ENCODE data around the gene SGSM1.

Gene SGSM1

GRCh38 chr22:24831687-24832086 is 25.7 kb downstream of the SGSM1 start (continued):
- TF ChIP-seq ZNF518A (tag by site-specific recombination; conservative IDR thresholded peaks at IDR 0.05; ENCODE audit: low read depth) (no peak), ZNF362 (tag by site-specific recombination; IDR thresholded peaks at IDR 0.05) (no peak), TRIM28 (IDR thresholded peaks at IDR 0.05; ENCODE audit: borderline replicate concordance, low read length) (no peak)

GRCh38 chr22:24833881-24834495 is 28.0 kb downstream of the SGSM1 start:
- H3K4me1 ChIP-seq (ENCODE audit: control insufficient read depth, insufficient read depth, low read length): no peaks in the 10 kb centered on the region
- ChIA-PET CTCF (interaction anchor here (0.6 to 1.4 kb wide), 12 partner anchors 10 to 1582 kb away, joined by 3 to 9 read pairs (median 4); no protein-coding TSS in a partner anchor), POLR2A (no interaction called here)
- no peak overlapping the region for H3K27ac ChIP-seq (ENCODE audit: extremely low read depth, low read depth, low read length)
- no peaks in the 10 kb centered on the region for H3K9me3 ChIP-seq (ENCODE audit: control insufficient read depth, insufficient read depth, low read depth, low read length)
- H3K4me3 ChIP-seq (ENCODE audit: low read depth, low read length): no peak overlapping the region
- TF ChIP-seq ZNF157 (tag by site-specific recombination; IDR thresholded peaks at IDR 0.05) (no peak), ZNF350 (tag by site-specific recombination; IDR thresholded peaks at IDR 0.05) (no peak), SP3 (tag by site-specific recombination; IDR thresholded peaks at IDR 0.05) (no peak), PRDM2 (tag by site-specific recombination; IDR thresholded peaks at IDR 0.05; ENCODE audit: borderline replicate concordance) (no peak), ZBTB17 (tag by site-specific recombination; IDR thresholded peaks at IDR 0.05) (no peak), ZNF18 (tag by site-specific recombination; IDR thresholded peaks at IDR 0.05) (no peak), CTCF (tag by site-specific recombination; IDR thresholded peaks at IDR 0.05) (no peak), ZFP3 (tag by site-specific recombination; IDR thresholded peaks at IDR 0.05; ENCODE audit: low read depth) (no peak), ZNF341 (tag by site-specific recombination; IDR thresholded peaks at IDR 0.05; ENCODE audit: low read depth) (no peak), ZSCAN18 (tag by site-specific recombination; IDR thresholded peaks at IDR 0.05) (no peak), ZNF626 (tag by site-specific recombination; IDR thresholded peaks at IDR 0.05) (no peak), ZNF843 (tag by site-specific recombination; IDR thresholded peaks at IDR 0.05) (no peak), ZNF704 (tag by site-specific recombination; IDR thresholded peaks at IDR 0.05) (no peak)
- no peaks in the 10 kb centered on the region; a peak in 1 of 3 replicates for H3K36me3 ChIP-seq (ENCODE audit: control insufficient read depth in 2 of 2, insufficient read depth in 1 of 2, low read length in 2 of 2)
